HepG2 (cell line): ENCODE measurements around the gene OAS1. TPM values are rescaled to one million over a fixed set of nuclear protein-coding genes. Genes with fewer than 3 reads are reported as not detected.

Source experiments
- ATAC-seq: fragments of 200-7000 bp; cut with Tn5 transposase; 3 replicates; pipeline ENCODE4 v1.9.1; 2020; ENCODE audit warnings: mild to moderate bottlenecking, moderate library complexity
- BruUV-seq: library from RNA; stranded (reverse); fragments of 400-500 nt; replicated peaks from 2 replicates; lab custom pipeline; 2021; lab: Mats Ljungman, UMichigan
- CTCF ChIA-PET: fragments of 300-600 bp; formaldehyde crosslinking; extraction: SDS; loops from one replicate; lab custom pipeline; 2021; ENCODE audit warnings: low total read pairs, inconsistent platforms, low intra/inter-chr PET ratio; lab: Yijun Ruan, JAX
- POLR2A ChIA-PET: fragments of 350-600 bp; sonication (Branson Sonifier 250); formaldehyde crosslinking; loops from one replicate; lab custom pipeline; 2020; ENCODE audit warnings: antibody characterized with exemption, inconsistent platforms; lab: Yijun Ruan, JAX
- DNase-seq: peaks from one replicate; pipeline ENCODE4 v3.0.0-alpha.2; 2015; ENCODE audit warnings: low spot score
- FAIRE-seq: peaks from 3 replicates; lab custom pipeline; 2011; peaks lifted over from hg19 to GRCh38; lab: Jason Lieb, UNC
- H2AFZ ChIP-seq: one replicate; pipeline ENCODE4 v1.6.1; 2011; ENCODE audit warnings: low read length, inconsistent platforms
- H3K27ac ChIP-seq: fragments of 300-600 bp; 3 replicates; pipeline ENCODE4 v1.8.0; 2011; ENCODE audit warnings: mixed run types, mild to moderate bottlenecking, mixed read lengths, low read length, inconsistent platforms; ENCODE audit not compliant: insufficient read depth; ENCODE audit errors: extremely low read length
- H3K27me3 ChIP-seq, 2 experiments: fragments of 200-600 bp in 1 of 2; 2 replicates in 1 of 2; 3 replicates in 1 of 2; pipeline versions ENCODE4 v1.6.0 to v1.8.0; 2011; ENCODE audit warnings: low read length in 2 of 2, mild to moderate bottlenecking in 2 of 2, moderate library complexity in 2 of 2, inconsistent platforms in 1 of 2; ENCODE audit not compliant: insufficient read depth in 2 of 2, control insufficient read depth in 1 of 2
- H3K36me3 ChIP-seq, 2 experiments: fragments of 200-600 bp in 1 of 2; replicated peaks in 1 of 2; 2 replicates in 1 of 2; 3 replicates in 1 of 2; pipeline versions ENCODE4 v1.5.1 to v1.8.0; 2011; ENCODE audit warnings: low read length in 2 of 2, inconsistent platforms in 1 of 2; ENCODE audit not compliant: insufficient read depth in 2 of 2, control insufficient read depth in 1 of 2
- H3K4me1 ChIP-seq: 2 replicates; pipeline ENCODE4 v1.5.1; 2012; ENCODE audit warnings: low read length, inconsistent platforms; ENCODE audit not compliant: insufficient read depth
- H3K4me2 ChIP-seq: 2 replicates; pipeline ENCODE4 v1.6.0; 2011; ENCODE audit warnings: low read depth, low read length, inconsistent platforms
- H3K4me3 ChIP-seq, 3 experiments: fragments of 200-600 bp in 1 of 3; sonication (generic), shearing (Covaris generic) in 1 of 3; replicated peaks in 1 of 3; 2 replicates each; pipeline ENCODE4 v1.5.1; 2011 to 2016; ENCODE audit warnings: low read length in 3 of 3, inconsistent platforms in 2 of 3, low read depth in 2 of 3, mild to moderate bottlenecking in 2 of 3, control low read depth in 1 of 3, mixed read lengths in 1 of 3; ENCODE audit not compliant: insufficient read depth in 1 of 3
- H3K79me2 ChIP-seq: one replicate; pipeline ENCODE4 v1.6.1; 2011; ENCODE audit warnings: low read length, inconsistent platforms; ENCODE audit not compliant: insufficient read depth
- H3K9ac ChIP-seq: 2 replicates; pipeline ENCODE4 v1.6.0; 2011; ENCODE audit warnings: mild to moderate bottlenecking, low read depth, low read length, inconsistent platforms; ENCODE audit not compliant: insufficient read depth
- H3K9me3 ChIP-seq: 2 replicates; pipeline ENCODE4 v1.5.1; 2012; ENCODE audit warnings: mild to moderate bottlenecking, low read length
- H4K20me1 ChIP-seq: 2 replicates; pipeline ENCODE4 v1.6.0; 2011; ENCODE audit warnings: inconsistent platforms, mild to moderate bottlenecking, low read length, moderate library complexity; ENCODE audit not compliant: insufficient read depth
- MXI1 ChIP-seq: IDR thresholded peaks from 3 replicates; pipeline ENCODE4 v1.6.1; 2012; ENCODE audit warnings: low read depth, low read length, inconsistent platforms, borderline replicate concordance
- MYC ChIP-seq: sonication (generic); formaldehyde crosslinking; IDR thresholded peaks from 2 replicates; pipeline ENCODE4 v1.9.0; 2021; ENCODE audit warnings: missing genetic modification reagents, borderline replicate concordance
- NFKBIZ ChIP-seq: IDR thresholded peaks from 2 replicates; pipeline ENCODE4 v1.6.1; 2018; ENCODE audit warnings: missing genetic modification reagents, missing compliant biosample characterization
- PBX3 ChIP-seq: sonication (generic); formaldehyde crosslinking; IDR thresholded peaks from 2 replicates; pipeline ENCODE4 v1.8.1; 2023; ENCODE audit warnings: missing genetic modification reagents, inconsistent platforms, borderline replicate concordance
- PLSCR1 ChIP-seq: sonication (generic); formaldehyde crosslinking; IDR thresholded peaks from 2 replicates; pipeline ENCODE4 v1.5.0; 2020; ENCODE audit warnings: missing genetic modification reagents, mild to moderate bottlenecking, borderline replicate concordance
- STAT5B ChIP-seq: sonication (generic); formaldehyde crosslinking; IDR thresholded peaks from 2 replicates; pipeline ENCODE4 v1.4.0; 2020; ENCODE audit warnings: missing genetic modification reagents
- TRIM22 ChIP-seq: fragments of 450-650 bp; IDR thresholded peaks from 2 replicates; pipeline ENCODE4 v1.6.1; 2017
- ZNF275 ChIP-seq: sonication (generic); formaldehyde crosslinking; IDR thresholded peaks from 2 replicates; pipeline ENCODE4 v1.8.0; 2022; ENCODE audit warnings: missing genetic modification reagents, mild to moderate bottlenecking, inconsistent platforms, borderline replicate concordance
- ZNF335 ChIP-seq: sonication (generic); formaldehyde crosslinking; IDR thresholded peaks from 2 replicates; pipeline ENCODE4 v1.4.0; 2020; ENCODE audit warnings: missing genetic modification reagents
- ZNF362 ChIP-seq: sonication (generic); formaldehyde crosslinking; IDR thresholded peaks from 2 replicates; pipeline ENCODE4 v1.4.0; 2020; ENCODE audit warnings: missing genetic modification reagents, mild to moderate bottlenecking, borderline replicate concordance
- ZNF512B ChIP-seq: sonication (generic); formaldehyde crosslinking; IDR thresholded peaks from 2 replicates; pipeline ENCODE4 v1.5.1; 2020; ENCODE audit warnings: missing genetic modification reagents, mild to moderate bottlenecking, borderline replicate concordance
- ZNF546 ChIP-seq: sonication (generic); formaldehyde crosslinking; conservative IDR thresholded peaks from 2 replicates; pipeline ENCODE4 v1.8.1; 2023; ENCODE audit warnings: mild to moderate bottlenecking, missing genetic modification reagents
- ZNF614 ChIP-seq: IDR thresholded peaks from 2 replicates; pipeline ENCODE4 v1.6.1; 2018; ENCODE audit warnings: missing biosample characterization, missing genetic modification reagents, inconsistent platforms, borderline replicate concordance
- ZNF670 ChIP-seq: sonication (generic); formaldehyde crosslinking; IDR thresholded peaks from 2 replicates; pipeline ENCODE4 v1.8.0; 2022; ENCODE audit warnings: mild to moderate bottlenecking, missing genetic modification reagents, borderline replicate concordance
- ZNF850 ChIP-seq: sonication (generic); formaldehyde crosslinking; conservative IDR thresholded peaks from 2 replicates; pipeline ENCODE4 v1.9.0; 2021; ENCODE audit warnings: mild to moderate bottlenecking, missing genetic modification reagents
- WGBS: methylation state at CpG from one replicate; pipeline ENCODE4 v1.1.6; 2017; ENCODE audit warnings: low lambda C conversion rate; 5-methylcytosine and 5-hydroxymethylcytosine counted together
- in situ Hi-C: cut with HindIII; loops from 2 replicates; pipeline ENCODE4 v1.10.0; 2017; ENCODE audit warnings: low pct_unique_long_range_greater_than_20kb; ENCODE audit not compliant: extremely low pct_ligation_motif_present
- intact Hi-C: fragments of 100-400 bp; cut with micrococcal nuclease; formaldehyde crosslinking; loops from one replicate; pipeline ENCODE4 v1.10.0; 2022; ENCODE audit not compliant: unreplicated experiment
- polyA plus RNA-seq, 8 experiments: library from polyadenylated mRNA; depleted of rRNA in 3 of 8; stranded (reverse) in 7 of 8; unstranded in 1 of 8; fragments of >200 nt; fragmentation: Illumina TruSeq in 4 of 8; extraction: Trizol in 4 of 8; gene quantifications; 2 replicates each; pipeline versions ENCODE4 v1.2.1 to v1.2.3, GENCODE V29; 2011 to 2016; ENCODE audit warnings: low read depth in 4 of 8, missing spikeins in 1 of 8, mixed read lengths in 1 of 8; ENCODE audit not compliant: insufficient read depth in 1 of 8
- total RNA-seq, 5 experiments: library from RNA; depleted of rRNA; stranded (reverse); fragments of >200 nt; fragmentation: Illumina TruSeq; extraction: Trizol; gene quantifications; 2 replicates each; pipeline ENCODE4 v1.2.3, GENCODE V29; 2016; ENCODE audit warnings: low read depth in 1 of 5

OAS1 gene
- total and polyA plus RNA-seq, 2 of the 13 experiments (the other 11 are each of a cell fraction or from before 2014, with no cell fraction given) = 6.5 to 10.6 TPM

GRCh38 chr12:112862636-112863290 is 44.0 kb upstream of the OAS1 start:
- BruUV-seq = no TSS peak
- H3K4me2 ChIP-seq = no peak overlapping the region
- WGBS = 13% methylated on average over 5 of the region's 11 CpGs
- H3K9me3 ChIP-seq = no peaks in the 10 kb centered on the region
- no peak overlapping the region for H3K4me3 ChIP-seq
- no peaks in the 10 kb centered on the region for H3K79me2 ChIP-seq
- no peaks in the 10 kb centered on the region for H3K4me1 ChIP-seq
- ChIA-PET POLR2A (no interaction called here), CTCF (no interaction called here)
- no peaks in the 10 kb centered on the region for H3K36me3 ChIP-seq
- no peak overlapping the region for H3K9ac ChIP-seq
- H2AFZ ChIP-seq = no peak overlapping the region
- ATAC-seq = no peak
- intact Hi-C loops = no loop called here
- H3K27ac ChIP-seq = no peak overlapping the region
- in situ Hi-C loops = no loop called here
- no peak for FAIRE-seq
- no peak for DNase-seq
- H3K27me3 ChIP-seq = peaks cover 2 to 18% of the 10 kb centered on the region in 2 experiments; a peak in 3 of 5 replicates
- no peaks in the 10 kb centered on the region for H4K20me1 ChIP-seq
- TF ChIP-seq ZNF546 (CRISPR knock-in tag) = no peak
- TF ChIP-seq ZNF670 (CRISPR knock-in tag) = no peak
- no peak for TF ChIP-seq NFKBIZ (CRISPR knock-in tag)
- TF ChIP-seq ZNF362 (CRISPR knock-in tag) = no peak
- TF ChIP-seq MXI1 = no peak
- no peak for TF ChIP-seq TRIM22
- no peak for TF ChIP-seq ZNF512B
- no peak for TF ChIP-seq PLSCR1 (CRISPR knock-in tag)
- TF ChIP-seq ZNF335 (CRISPR knock-in tag) = no peak
- no peak for TF ChIP-seq MYC (CRISPR knock-in tag)
- no peak for TF ChIP-seq PBX3
- no peak for TF ChIP-seq ZNF275 (CRISPR knock-in tag)
- TF ChIP-seq STAT5B = no peak
- no peak for TF ChIP-seq ZNF614 (CRISPR knock-in tag)
- no peak for TF ChIP-seq ZNF850 (CRISPR knock-in tag)
